Body of pancreas (tissue), 4 donors: ENCODE results near the gene GMPPA. TPM values are rescaled to one million over a fixed set of nuclear protein-coding genes. Genes with fewer than 3 reads are reported as not detected.

Experiments
- ATAC-seq: fragments of 150-250 bp; one replicate; pipeline ENCODE4 v1.9.1; 2016
- DNase-seq, 4 donors: peaks; one replicate each; pipeline ENCODE4 v3.0.0-alpha.2; 2019
- H3K27ac ChIP-seq, 4 donors: fragments of 200-600 bp; sonication (generic); 1 replicate in 3 of 4; 2 replicates in 1 of 4; pipeline versions ENCODE4 v1.5.1 to v1.6.1; 2016 to 2019; ENCODE audit warnings: mild to moderate bottlenecking in 1 of 4, mixed read lengths in 1 of 4, moderate library complexity in 1 of 4
- H3K27me3 ChIP-seq, 2 donors: fragments of 200-600 bp; sonication (generic); one replicate each; pipeline ENCODE4 v1.6.0; 2016; ENCODE audit warnings: mild to moderate bottlenecking in 1 of 2
- H3K36me3 ChIP-seq, 2 donors: fragments of 200-600 bp; sonication (generic); replicated peaks in 1 of 2; 2 replicates each; pipeline ENCODE4 v1.5.1; 2016; ENCODE audit warnings: low read depth in 2 of 2; ENCODE audit not compliant: insufficient read depth in 1 of 2
- H3K4me1 ChIP-seq: fragments of 200-600 bp; sonication (generic); one replicate; pipeline ENCODE4 v1.6.0; 2016
- H3K4me3 ChIP-seq, 2 donors: fragments of 200-600 bp; sonication (generic); 1 replicate in 1 of 2; 2 replicates in 1 of 2; pipeline ENCODE4 v1.5.1; 2016 to 2019
- H3K9me3 ChIP-seq, 3 donors: fragments of 200-600 bp; sonication (generic); 1 replicate in 2 of 3; 2 replicates in 1 of 3; pipeline ENCODE4 v1.5.1; 2016
- POLR2A ChIP-seq, 3 donors: fragments of 450-650 bp; IDR thresholded peaks; one replicate each; pipeline ENCODE4 v1.6.1; 2016; ENCODE audit warnings: antibody characterized with exemption in 3 of 3, mild to moderate bottlenecking in 2 of 3
- WGBS, 2 donors: methylation state at CpG; one replicate each; pipeline ENCODE4 v1.1.5; 2017; 5-methylcytosine and 5-hydroxymethylcytosine counted together
- intact Hi-C: fragments of 100-400 bp; cut with DNase I; formaldehyde crosslinking; loops from one replicate; pipeline ENCODE4 v1.15.1; 2023
- total RNA-seq, 2 donors: library from RNA; depleted of rRNA; stranded (reverse); fragments of >200 nt; gene quantifications; one replicate each; pipeline ENCODE4 v1.1.0, GENCODE V29; 2016
- TF ChIP-seq, protein P1 (sequence below), 7 experiments: fragments of 450-650 bp in 4 of 7; fragments of 200-600 bp in 3 of 7; sonication (generic) in 3 of 7; IDR thresholded peaks; one replicate each; pipeline ENCODE4 v1.5.1; 2016 to 2019; ENCODE audit warnings: antibody characterized with exemption in 7 of 7

The GMPPA gene
- total RNA-seq, 2 donors from 2014 or later: 40.5 to 57.4 TPM

GRCh38 chr2:219537657-219538488, 39.2 kb downstream of the GMPPA start:
- no peak for ATAC-seq
- Histone ChIP-seq H3K27me3 (no peaks in the 10 kb centered on the region), H3K36me3 (peaks cover 0 to 18% of the 10 kb centered on the region in 2 donors), H3K9me3 (no peaks in the 10 kb centered on the region), H3K27ac (no peak overlapping the region), H3K4me1 (peaks cover 28% of the 10 kb centered on the region), H3K4me3 (no peak overlapping the region)
- intact Hi-C loops: loop anchor here (5.0 kb wide), 1 partner anchor 99 kb away; no protein-coding TSS in a partner anchor
- TF ChIP-seq POLR2A (IDR thresholded peaks at IDR 0.05): no peak
- TF ChIP-seq, protein P1, sequence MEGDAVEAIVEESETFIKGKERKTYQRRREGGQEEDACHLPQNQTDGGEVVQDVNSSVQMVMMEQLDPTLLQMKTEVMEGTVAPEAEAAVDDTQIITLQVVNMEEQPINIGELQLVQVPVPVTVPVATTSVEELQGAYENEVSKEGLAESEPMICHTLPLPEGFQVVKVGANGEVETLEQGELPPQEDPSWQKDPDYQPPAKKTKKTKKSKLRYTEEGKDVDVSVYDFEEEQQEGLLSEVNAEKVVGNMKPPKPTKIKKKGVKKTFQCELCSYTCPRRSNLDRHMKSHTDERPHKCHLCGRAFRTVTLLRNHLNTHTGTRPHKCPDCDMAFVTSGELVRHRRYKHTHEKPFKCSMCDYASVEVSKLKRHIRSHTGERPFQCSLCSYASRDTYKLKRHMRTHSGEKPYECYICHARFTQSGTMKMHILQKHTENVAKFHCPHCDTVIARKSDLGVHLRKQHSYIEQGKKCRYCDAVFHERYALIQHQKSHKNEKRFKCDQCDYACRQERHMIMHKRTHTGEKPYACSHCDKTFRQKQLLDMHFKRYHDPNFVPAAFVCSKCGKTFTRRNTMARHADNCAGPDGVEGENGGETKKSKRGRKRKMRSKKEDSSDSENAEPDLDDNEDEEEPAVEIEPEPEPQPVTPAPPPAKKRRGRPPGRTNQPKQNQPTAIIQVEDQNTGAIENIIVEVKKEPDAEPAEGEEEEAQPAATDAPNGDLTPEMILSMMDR (IDR thresholded peaks at IDR 0.05): no peak
- DNase-seq: no peak
- WGBS, 2 donors: 47 to 61% methylated on average over 13 to 15 of the region's 15 CpGs

- peaks cover 28% of the 10 kb centered on the region for H3K4me1 ChIP-seq
- ATAC-seq (no peak), DNase-seq (no peak)
- H3K4me3 ChIP-seq: no peak overlapping the region
- WGBS, 2 donors: 65 to 78% methylated on average over 4 to 6 of the region's 6 CpGs
- H3K27ac ChIP-seq: no peak overlapping the region
- TF ChIP-seq, protein P1 (IDR thresholded peaks at IDR 0.05): no peak
- TF ChIP-seq POLR2A (IDR thresholded peaks at IDR 0.05): no peak
- no peaks in the 10 kb centered on the region for H3K9me3 ChIP-seq
- intact Hi-C loops: loop anchor here (5.0 kb wide), 1 partner anchor 99 kb away; no protein-coding TSS in a partner anchor
- no peaks in the 10 kb centered on the region for H3K27me3 ChIP-seq
- peaks cover 0 to 18% of the 10 kb centered on the region in 2 donors for H3K36me3 ChIP-seq
Measured at GRCh38 chr2:219538504-219538951, 39.8 kb downstream of the GMPPA start.

DNA sequence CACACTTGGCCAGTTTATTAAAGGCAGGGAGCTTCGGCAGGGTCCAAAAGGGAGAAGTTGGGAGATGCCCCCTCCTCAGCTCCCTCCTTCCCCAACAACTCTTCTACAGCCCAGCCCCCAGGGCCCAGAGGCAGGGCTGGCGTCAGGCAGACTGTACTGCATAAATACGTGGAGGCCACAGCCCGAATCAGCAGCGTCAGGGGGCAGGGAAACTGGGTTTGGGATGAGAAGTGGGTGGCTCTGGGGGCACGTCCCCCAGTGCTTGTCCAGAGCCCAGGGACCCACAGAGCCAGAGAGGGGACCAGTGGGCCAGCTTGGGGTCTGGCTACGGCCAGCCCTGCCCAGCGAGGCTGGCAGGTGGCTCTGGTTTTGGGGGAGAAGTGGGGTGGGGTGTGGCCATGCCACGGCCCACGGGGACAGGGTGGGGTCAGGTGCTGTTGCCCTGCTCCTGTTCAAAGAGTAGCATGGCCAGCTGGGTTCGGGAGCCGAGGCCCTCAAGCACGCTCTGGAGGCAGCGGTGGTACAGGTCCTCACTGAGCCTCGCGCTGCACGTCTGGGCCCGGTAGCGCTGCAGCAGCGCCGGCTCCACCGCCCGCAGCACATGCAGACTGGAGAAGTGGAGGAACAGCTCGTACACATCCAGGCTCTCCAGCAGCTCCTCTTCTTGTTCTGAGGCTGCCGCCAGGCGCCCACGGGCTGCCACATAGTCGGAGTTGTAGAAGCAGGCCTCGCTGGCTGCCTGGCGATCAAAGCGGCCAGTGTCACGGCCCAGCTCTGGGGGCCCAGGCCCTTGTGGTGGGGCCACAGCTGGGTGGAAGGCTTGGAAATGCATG, 40.5 kb downstream of the GMPPA start:
- ATAC-seq (no peak), DNase-seq (no peak)
- TF ChIP-seq, protein P1 (IDR thresholded peaks at IDR 0.05): no peak
- no peak for TF ChIP-seq POLR2A (IDR thresholded peaks at IDR 0.05)
- H3K9me3 ChIP-seq: no peaks in the 10 kb centered on the region
- H3K27ac ChIP-seq: no peak overlapping the region
- 81 to 85% methylated on average over 11 to 28 of the region's 32 CpGs for WGBS, 2 donors
- no peak overlapping the region for H3K4me3 ChIP-seq
- H3K36me3 ChIP-seq: peaks cover 0 to 18% of the 10 kb centered on the region in 2 donors
- H3K4me1 ChIP-seq: peaks cover 29% of the 10 kb centered on the region
- intact Hi-C loops: loop anchor here (5.0 kb wide), 1 partner anchor 98 kb away; no protein-coding TSS in a partner anchor
- H3K27me3 ChIP-seq: no peaks in the 10 kb centered on the region

- Histone ChIP-seq H3K9me3 (no peaks in the 10 kb centered on the region), H3K4me3 (no peak overlapping the region), H3K36me3 (peaks cover 0 to 18% of the 10 kb centered on the region in 2 donors), H3K27ac (no peak overlapping the region), H3K27me3 (no peaks in the 10 kb centered on the region), H3K4me1 (peaks cover 37% of the 10 kb centered on the region)
- WGBS, 2 donors: 87 to 90% methylated on average over 2 to 15 of the region's 46 CpGs
- intact Hi-C loops: loop anchor here (5.0 kb wide), 1 partner anchor 97 kb away; no protein-coding TSS in a partner anchor
- TF ChIP-seq, protein P1 (IDR thresholded peaks at IDR 0.05): no peak
- no peak for TF ChIP-seq POLR2A (IDR thresholded peaks at IDR 0.05)
- no peak for ATAC-seq
- no peak for DNase-seq
Measured at GRCh38 chr2:219539926-219540678, 41.4 kb downstream of the GMPPA start.
